Skeletal muscle satellite cell (primary cell): ENCODE measurements around the gene GPM6B.

Source experiments
- H3K27me3 ChIP-seq: 2 replicates; pipeline ENCODE4 v1.7.0; 2013; ENCODE audit warnings: low read length; ENCODE audit not compliant: control insufficient read depth, insufficient read depth
- H3K36me3 ChIP-seq: 2 replicates; pipeline ENCODE4 v1.7.0; 2013; ENCODE audit warnings: mild to moderate bottlenecking, control low read depth, low read length; ENCODE audit not compliant: insufficient read depth
- H3K4me1 ChIP-seq: 2 replicates; pipeline ENCODE4 v1.7.0; 2013; ENCODE audit warnings: low read length; ENCODE audit not compliant: control insufficient read depth, insufficient read depth
- H3K4me2 ChIP-seq: 2 replicates; pipeline ENCODE4 v1.7.0; 2013; ENCODE audit warnings: mild to moderate bottlenecking, low read length
- H3K4me3 ChIP-seq: 2 replicates; pipeline ENCODE4 v1.7.0; 2013; ENCODE audit warnings: low read length
- H3K9ac ChIP-seq: 2 replicates; pipeline ENCODE4 v1.7.0; 2013; ENCODE audit warnings: mild to moderate bottlenecking, low read depth, low read length, moderate library complexity
- H3K9me3 ChIP-seq: replicated peaks from 2 replicates; pipeline ENCODE4 v1.7.0; 2013; ENCODE audit warnings: mild to moderate bottlenecking, control low read depth, low read length

Gene GPM6B

DNA sequence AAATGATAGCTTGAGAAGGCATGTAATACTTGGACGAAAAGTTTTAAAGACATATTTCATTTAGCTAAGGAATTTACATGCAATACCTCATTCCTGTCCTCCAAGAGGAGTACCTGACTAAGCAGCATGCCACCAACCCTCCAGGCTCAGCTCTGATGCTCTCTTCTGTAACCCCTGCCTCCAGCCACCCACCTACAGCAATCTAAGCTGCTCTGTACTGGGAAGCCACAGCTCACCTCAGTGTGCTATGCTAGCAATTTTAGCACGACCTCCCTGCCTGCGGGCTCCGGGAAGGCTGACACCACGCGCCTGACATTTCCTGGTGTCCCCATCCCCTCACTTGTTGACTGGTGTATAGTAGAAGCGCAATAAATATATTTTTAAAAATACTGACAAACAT is 23.2 kb upstream of the GPM6B start:
- Histone ChIP-seq H3K4me1 (peaks cover 7% of the 10 kb centered on the region), H3K4me2 (no peak overlapping the region), H3K27me3 (peaks cover 3% of the 10 kb centered on the region), H3K9me3 (no peaks in the 10 kb centered on the region), H3K9ac (no peak overlapping the region), H3K4me3 (no peak overlapping the region), H3K36me3 (no peaks in the 10 kb centered on the region)

DNA sequence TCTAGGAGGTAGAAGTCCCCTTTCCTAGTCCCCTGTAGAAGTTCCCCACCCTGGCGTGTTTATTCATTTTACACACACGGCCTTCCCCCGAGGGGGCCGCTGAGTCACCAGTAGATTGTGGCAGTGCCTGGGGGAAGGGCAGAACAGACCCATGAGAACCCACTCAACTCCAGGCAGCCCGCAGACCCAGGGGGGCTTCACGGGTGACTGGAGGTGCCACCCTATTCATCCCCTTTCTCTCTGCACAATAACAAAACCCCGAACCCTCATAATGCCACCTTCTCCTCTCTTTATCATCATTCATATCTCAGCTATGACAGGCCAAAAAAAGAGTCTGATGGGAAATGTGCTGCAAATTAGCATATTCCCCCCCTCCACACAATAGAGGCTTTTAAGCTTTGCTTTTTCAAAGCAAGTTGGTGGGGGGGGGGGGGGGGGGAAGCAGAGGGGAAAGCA is 20.4 kb upstream of the GPM6B start:
- H3K4me1 ChIP-seq, result peaks cover 6% of the 10 kb centered on the region
- no peak overlapping the region for H3K9ac ChIP-seq
- peaks cover 3% of the 10 kb centered on the region for H3K27me3 ChIP-seq

DNA sequence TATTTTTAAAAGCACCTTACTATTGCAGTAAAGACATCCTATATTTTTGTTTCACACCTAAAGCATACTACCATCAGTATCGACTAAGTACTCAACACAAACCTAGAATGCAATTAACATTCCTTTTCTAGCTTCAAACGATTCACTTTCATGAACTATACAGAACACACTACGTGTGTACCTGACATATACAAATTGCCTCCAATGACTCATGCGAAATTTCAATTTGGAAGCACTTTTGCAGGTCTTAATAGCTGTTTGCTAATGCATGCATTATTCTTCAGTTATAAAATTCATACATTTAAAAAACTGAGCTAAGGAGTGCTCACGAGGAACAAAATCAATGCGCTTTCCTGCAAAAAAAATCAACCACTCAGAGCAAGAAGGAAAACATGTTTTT is 19.7 kb upstream of the GPM6B start:
- Histone ChIP-seq H3K9ac (no peak overlapping the region), H3K9me3 (no peaks in the 10 kb centered on the region), H3K4me3 (no peak overlapping the region), H3K27me3 (peaks cover 3% of the 10 kb centered on the region), H3K4me2 (no peak overlapping the region), H3K36me3 (no peaks in the 10 kb centered on the region), H3K4me1 (peaks cover 6% of the 10 kb centered on the region)

More for the DNA sequence above, 20.4 kb upstream of the GPM6B start:
- H3K4me3 ChIP-seq, result no peak overlapping the region
- peak overlapping the region; percentile 28 for H3K4me2 ChIP-seq
- H3K9me3 ChIP-seq, result no peaks in the 10 kb centered on the region
- H3K36me3 ChIP-seq, result no peaks in the 10 kb centered on the region

DNA sequence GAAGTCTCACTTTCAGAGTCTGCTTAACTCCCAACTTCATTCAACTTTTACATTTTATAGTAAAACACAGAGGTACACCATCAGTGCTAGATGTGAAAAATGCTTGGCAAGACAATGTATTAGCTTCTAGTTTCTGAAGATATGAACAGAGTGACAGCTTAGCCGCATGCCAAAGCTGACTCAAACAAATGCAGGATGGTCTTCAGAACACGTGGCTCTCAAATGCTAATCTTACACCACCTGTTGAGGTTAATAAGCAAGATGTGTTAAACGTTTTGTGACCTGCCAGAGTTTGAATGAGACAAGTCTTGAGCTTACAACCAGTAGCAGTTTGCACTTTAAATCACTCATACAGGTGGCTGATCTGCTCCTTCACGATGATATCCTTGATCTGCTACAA is 18.9 kb upstream of the GPM6B start:
- peaks cover 3% of the 10 kb centered on the region for H3K27me3 ChIP-seq
- H3K4me1 ChIP-seq, result peaks cover 6% of the 10 kb centered on the region
- H3K4me3 ChIP-seq, result no peak overlapping the region
- H3K9me3 ChIP-seq, result no peaks in the 10 kb centered on the region
- no peak overlapping the region for H3K9ac ChIP-seq
- H3K36me3 ChIP-seq, result no peaks in the 10 kb centered on the region
- H3K4me2 ChIP-seq, result no peak overlapping the region

DNA sequence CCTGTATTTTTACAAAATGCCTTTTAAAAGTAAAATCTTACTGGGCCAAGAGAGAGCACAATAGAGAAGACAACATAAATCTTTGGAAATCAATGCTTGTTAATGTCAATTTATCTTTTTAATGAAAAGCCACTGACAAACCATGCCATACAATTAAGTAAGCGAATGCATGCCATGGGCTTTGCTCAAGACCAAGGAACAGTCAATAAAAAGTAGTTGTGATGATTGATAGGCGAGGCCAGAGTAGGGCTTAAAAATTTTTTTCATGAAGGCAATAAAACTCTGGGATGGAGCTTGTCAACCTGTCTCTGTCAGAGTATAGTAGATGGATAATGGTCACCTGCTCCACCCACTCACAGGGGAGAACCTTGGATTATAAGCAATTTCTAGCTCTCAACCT is 17.5 kb upstream of the GPM6B start:
- Histone ChIP-seq H3K36me3 (no peaks in the 10 kb centered on the region), H3K9ac (no peak overlapping the region), H3K27me3 (peaks cover 3% of the 10 kb centered on the region), H3K4me2 (no peak overlapping the region), H3K9me3 (no peaks in the 10 kb centered on the region), H3K4me3 (no peak overlapping the region), H3K4me1 (peaks cover 6% of the 10 kb centered on the region)

DNA sequence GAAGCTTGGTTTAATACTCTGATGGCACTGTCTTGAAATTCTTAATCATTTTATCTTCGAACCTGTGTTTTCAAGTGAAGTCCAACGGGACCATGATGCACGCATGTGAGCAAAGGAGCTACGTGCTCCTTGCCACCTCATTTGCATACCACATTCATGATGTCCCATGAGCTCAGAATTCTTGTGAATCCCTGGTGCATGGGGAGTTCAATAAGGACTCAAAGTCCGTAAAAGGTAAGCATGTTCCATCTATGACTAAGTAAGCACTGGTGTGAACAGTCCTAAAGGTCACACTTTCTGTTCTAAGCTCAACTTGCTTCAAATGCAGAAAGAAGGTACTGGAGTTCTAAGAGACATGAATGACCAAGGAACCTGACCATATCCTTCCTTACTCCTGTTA is 13.1 kb upstream of the GPM6B start:
- Histone ChIP-seq H3K36me3 (no peaks in the 10 kb centered on the region), H3K4me1 (no peaks in the 10 kb centered on the region), H3K27me3 (no peaks in the 10 kb centered on the region), H3K9ac (no peak overlapping the region), H3K9me3 (no peaks in the 10 kb centered on the region), H3K4me3 (no peak overlapping the region), H3K4me2 (no peak overlapping the region)

DNA sequence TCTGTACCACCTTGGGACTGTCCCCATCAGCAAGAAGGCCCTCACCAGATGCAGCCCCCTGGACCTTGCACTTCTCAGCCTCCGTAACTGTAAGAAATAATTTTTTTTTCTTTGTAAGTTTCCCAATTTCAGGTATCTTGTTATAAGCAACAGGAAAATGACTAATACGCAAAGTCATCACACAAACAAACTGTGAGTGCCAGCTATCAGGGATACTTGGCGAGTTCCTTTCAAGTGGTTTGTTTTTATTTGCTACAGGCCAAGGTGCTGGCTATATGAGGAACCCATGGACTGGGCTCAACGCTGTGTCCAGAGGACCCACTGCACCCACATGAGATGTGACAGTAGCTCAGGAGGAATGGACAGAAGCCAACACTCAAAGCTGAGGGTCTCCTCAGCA is 11.5 kb upstream of the GPM6B start:
- Histone ChIP-seq H3K9me3 (no peaks in the 10 kb centered on the region), H3K4me2 (no peak overlapping the region), H3K4me3 (no peak overlapping the region), H3K4me1 (no peaks in the 10 kb centered on the region), H3K9ac (no peak overlapping the region), H3K36me3 (no peaks in the 10 kb centered on the region), H3K27me3 (no peaks in the 10 kb centered on the region)

DNA sequence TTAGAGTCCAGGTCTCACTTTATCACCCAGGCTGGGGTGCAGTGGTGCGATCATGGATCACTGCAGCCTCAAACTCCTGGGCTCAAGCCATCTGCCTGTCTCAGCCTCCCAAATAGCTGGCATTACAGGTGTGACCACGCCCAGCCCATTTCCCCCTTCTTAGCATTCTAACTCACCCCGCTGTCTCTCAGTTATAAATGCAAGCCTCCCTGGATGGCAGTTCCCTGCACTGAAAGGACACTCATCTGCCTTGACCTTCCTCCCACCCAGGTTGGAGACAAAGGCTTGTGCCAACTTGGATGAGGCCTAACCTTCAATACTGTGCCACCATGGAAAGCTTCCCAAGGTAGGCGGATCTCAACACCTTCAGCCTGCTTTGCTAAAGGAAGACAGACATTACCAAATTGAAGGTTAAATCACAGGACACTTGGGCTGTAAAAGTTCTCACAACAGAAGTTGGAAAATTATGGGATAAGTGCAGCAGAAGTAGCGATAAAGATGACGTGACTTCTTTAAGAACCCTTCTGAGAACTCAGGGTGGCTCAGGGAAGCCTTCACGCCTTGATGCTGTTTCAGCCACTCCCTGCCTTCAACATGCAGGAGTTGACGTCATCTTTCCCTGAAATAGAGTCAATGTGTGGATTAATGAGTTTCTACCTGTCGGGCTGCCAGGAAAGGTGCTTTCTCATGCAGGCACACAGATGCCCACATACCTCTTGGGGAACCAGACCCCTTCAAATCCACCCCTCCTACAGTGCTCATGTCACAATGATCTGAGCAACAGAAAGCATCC is 10.6 kb upstream of the GPM6B start:
- Histone ChIP-seq H3K9ac (no peak overlapping the region), H3K27me3 (no peaks in the 10 kb centered on the region), H3K4me1 (no peaks in the 10 kb centered on the region), H3K36me3 (no peaks in the 10 kb centered on the region), H3K9me3 (no peaks in the 10 kb centered on the region), H3K4me2 (no peak overlapping the region), H3K4me3 (no peak overlapping the region)

DNA sequence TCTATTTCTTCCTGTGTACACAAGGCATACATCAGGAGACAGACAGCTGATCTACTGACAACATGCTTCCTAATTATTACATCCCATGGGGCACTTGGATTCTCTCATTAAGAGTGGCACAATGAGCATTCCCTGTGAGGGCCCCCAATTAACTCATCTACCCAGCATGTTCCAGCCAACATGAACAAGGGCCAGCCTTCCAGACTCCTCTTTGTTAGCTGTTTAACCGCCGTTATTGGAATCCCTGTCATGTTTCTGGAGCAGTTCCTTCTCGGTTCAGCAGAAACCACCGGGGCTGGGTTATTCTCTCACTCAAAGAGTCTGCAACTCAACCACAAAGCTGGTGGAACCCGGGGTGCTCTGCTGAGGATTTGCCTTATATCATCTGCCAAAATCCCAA is 9.9 kb upstream of the GPM6B start:
- Histone ChIP-seq H3K4me2 (no peak overlapping the region), H3K9ac (no peak overlapping the region), H3K9me3 (no peaks in the 10 kb centered on the region), H3K4me3 (no peak overlapping the region), H3K4me1 (no peaks in the 10 kb centered on the region), H3K36me3 (no peaks in the 10 kb centered on the region), H3K27me3 (no peaks in the 10 kb centered on the region)

DNA sequence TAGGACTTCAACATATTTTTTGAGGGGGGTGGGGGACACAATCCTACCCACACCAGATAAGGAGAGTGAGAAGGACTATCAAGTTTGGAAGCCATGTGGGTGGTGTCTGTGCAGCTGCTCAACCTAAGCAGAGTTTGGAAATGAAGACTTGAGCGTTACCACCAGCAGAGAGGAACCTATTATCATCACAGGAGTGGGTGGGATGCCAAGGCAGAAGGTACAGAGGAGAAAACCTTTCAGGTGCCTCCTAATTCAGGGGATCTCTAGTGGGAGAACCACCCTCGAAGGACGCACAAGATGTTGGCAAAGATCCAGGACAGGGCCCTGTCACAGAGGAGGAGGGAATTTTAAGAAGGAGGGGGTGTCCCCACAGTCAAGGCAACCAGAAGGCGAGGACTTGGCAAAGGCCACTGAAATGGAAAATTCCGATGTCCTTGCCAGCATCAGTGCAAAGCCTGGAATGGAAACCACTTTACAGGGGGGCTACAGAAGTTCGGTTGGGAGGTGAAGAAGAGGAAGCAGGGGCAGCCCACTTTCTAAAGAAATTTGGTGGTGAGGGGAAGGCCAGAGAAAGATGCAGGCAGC is 8.4 kb upstream of the GPM6B start:
- Histone ChIP-seq H3K9ac (no peak overlapping the region), H3K4me3 (no peak overlapping the region), H3K4me1 (no peaks in the 10 kb centered on the region), H3K27me3 (no peaks in the 10 kb centered on the region), H3K36me3 (no peaks in the 10 kb centered on the region), H3K4me2 (no peak overlapping the region), H3K9me3 (no peaks in the 10 kb centered on the region)

DNA sequence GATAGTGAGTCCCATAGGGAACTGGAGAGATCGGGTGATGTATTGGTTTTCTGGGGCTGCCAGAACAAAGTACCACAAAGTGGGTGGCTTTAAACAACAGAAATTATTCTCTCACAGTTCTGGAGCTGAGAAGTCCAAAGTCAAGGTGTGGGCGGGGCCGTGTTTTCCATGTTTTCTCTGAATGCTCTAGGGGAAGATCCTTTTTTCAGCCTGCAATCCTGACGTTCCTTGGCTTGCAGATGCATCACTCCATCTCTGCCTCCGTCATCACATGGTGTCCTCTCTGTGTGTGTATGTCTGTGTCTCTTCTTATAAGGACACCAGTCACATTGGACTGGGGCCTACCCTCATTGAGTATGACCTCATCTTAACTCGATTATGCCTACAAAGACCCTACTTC is 7.9 kb upstream of the GPM6B start:
- Histone ChIP-seq H3K4me2 (no peak overlapping the region), H3K36me3 (no peaks in the 10 kb centered on the region), H3K4me1 (no peaks in the 10 kb centered on the region), H3K9ac (no peak overlapping the region), H3K27me3 (no peaks in the 10 kb centered on the region), H3K9me3 (no peaks in the 10 kb centered on the region), H3K4me3 (no peak overlapping the region)

DNA sequence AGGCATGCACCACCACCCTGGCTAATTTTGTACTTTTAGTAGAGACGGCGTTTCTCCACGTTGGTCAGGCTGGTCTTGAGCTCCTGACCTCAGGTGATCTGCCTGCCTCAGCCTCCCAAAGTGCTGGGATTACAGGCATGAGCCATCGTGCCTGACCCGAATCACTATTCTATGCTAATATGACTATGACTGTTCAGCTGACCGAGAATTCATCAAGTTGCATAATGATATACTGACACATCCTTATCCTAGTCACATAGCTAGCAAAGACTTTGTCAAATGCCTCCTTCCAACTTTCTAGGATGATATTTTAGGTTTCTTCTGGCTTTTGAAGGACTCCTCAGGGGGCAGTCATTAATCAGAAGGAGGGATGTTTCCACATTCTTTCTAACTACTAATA is 4.8 kb upstream of the GPM6B start:
- Histone ChIP-seq H3K4me2 (no peak overlapping the region), H3K36me3 (no peaks in the 10 kb centered on the region), H3K4me3 (no peak overlapping the region), H3K9ac (no peak overlapping the region), H3K9me3 (no peaks in the 10 kb centered on the region), H3K27me3 (peaks cover 4% of the 10 kb centered on the region), H3K4me1 (no peaks in the 10 kb centered on the region)
